Activated T-helper 1 cell treated with anti-CD3 and anti-CD28 coated beads, Interleukin-12 subunit alpha, Interleukin-12 subunit beta, Interleukin-2, Interleukin-4 antibody, amounts not matched to agents 30 ng/mL and 10 ng/mL and 1 ng/mL, durations not matched to agents 14 hours and 24 hours and 36 hours (primary cell): Measurements from ENCODE around the gene APAF1. TPM values are rescaled to one million over a fixed set of nuclear protein-coding genes. Genes with fewer than 3 reads are reported as not detected.

ENCODE experiments used
- DNase-seq: peaks from one replicate; pipeline ENCODE4 v3.0.0; 2021; ENCODE audit warnings: low spot score
- H3K27ac Mint-ChIP-seq: one replicate; pipeline ENCODE4 v1.8.0; 2021; ENCODE audit warnings: mild to moderate bottlenecking, mixed read lengths
- H3K27me3 Mint-ChIP-seq: one replicate; pipeline ENCODE4 v1.8.0; 2022; ENCODE audit warnings: mild to moderate bottlenecking, moderate library complexity, mixed read lengths; ENCODE audit not compliant: insufficient read depth
- H3K36me3 Mint-ChIP-seq: one replicate; pipeline ENCODE4 v1.8.0; 2021; ENCODE audit warnings: low read depth, mixed read lengths
- H3K4me1 Mint-ChIP-seq: one replicate; pipeline ENCODE4 v1.8.0; 2021; ENCODE audit warnings: low read depth, mixed read lengths
- H3K4me3 Mint-ChIP-seq: one replicate; pipeline ENCODE4 v1.8.0; 2021; ENCODE audit warnings: mild to moderate bottlenecking, moderate library complexity, mixed read lengths
- H3K9me3 Mint-ChIP-seq: one replicate; pipeline ENCODE4 v1.8.0; 2021; ENCODE audit warnings: mixed read lengths
- intact Hi-C: fragments of 100-400 bp; cut with micrococcal nuclease; formaldehyde crosslinking; loops from one replicate; pipeline ENCODE4 v1.15.1; 2024
- total RNA-seq: library from RNA; stranded (reverse); gene quantifications from 2 replicates; pipeline ENCODE4 v1.2.3, GENCODE V29; 2022

Gene APAF1
- total RNA-seq, 1 donor from 2014 or later = 23.9 TPM

DNA sequence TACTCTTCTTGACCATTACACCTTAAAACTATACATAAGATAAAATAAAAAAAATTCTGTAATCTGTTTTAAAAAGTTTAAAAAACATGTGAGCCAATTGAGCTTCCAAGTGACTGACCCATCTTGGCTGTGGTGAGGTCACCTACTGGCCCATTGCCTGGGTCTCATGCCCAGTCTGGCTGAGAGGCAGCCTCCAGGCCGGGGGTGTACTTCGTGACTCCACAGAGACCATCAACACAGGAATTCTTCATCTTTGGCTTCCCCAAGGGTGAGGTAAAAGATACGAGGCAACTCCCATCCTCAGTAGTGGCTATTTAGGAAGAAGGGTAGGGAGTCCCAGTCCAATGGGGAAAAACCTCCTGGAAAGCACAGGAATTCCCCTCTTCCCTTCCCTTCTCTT lies 113.2 kb downstream of the APAF1 start:
- Mint-ChIP-seq H3K27ac (no peak overlapping the region), H3K27me3 (peaks cover 5% of the 10 kb centered on the region), H3K36me3 (peaks cover 2% of the 10 kb centered on the region), H3K4me3 (no peak overlapping the region), H3K9me3 (no peaks in the 10 kb centered on the region), H3K4me1 (peaks cover 24% of the 10 kb centered on the region)
- DNase-seq = no peak
- intact Hi-C loops = no loop called here

DNA sequence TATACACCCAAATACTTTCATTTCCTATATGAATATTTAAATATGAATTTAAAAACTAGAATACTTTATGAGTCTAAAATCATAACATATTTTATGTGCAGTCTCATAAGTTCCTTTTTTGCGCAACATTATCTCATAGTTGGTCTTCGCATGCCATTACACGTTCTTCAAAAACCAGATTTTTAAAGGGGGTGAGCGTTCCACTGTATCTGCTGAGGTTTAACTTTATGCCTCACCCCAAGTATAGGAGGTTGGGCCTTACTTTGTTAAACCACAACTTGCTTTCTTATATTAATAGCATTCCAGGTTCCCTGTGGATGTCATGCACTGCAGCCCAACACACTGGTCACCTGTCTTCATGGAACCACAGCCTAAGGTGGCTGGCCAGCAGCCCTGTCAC lies 118.6 kb downstream of the APAF1 start:
- no peak overlapping the region for H3K27ac Mint-ChIP-seq
- H3K9me3 Mint-ChIP-seq = no peaks in the 10 kb centered on the region
- intact Hi-C loops = no loop called here
- no peak for DNase-seq
- H3K27me3 Mint-ChIP-seq = peaks cover 8% of the 10 kb centered on the region
- no peak overlapping the region for H3K4me3 Mint-ChIP-seq
- no peaks in the 10 kb centered on the region for H3K4me1 Mint-ChIP-seq
- no peaks in the 10 kb centered on the region for H3K36me3 Mint-ChIP-seq

- intact Hi-C loops = no loop called here
- Mint-ChIP-seq H3K27me3 (peaks cover 5% of the 10 kb centered on the region), H3K9me3 (peaks cover 4% of the 10 kb centered on the region), H3K4me3 (no peak overlapping the region), H3K36me3 (peaks cover 3% of the 10 kb centered on the region), H3K27ac (no peak overlapping the region), H3K4me1 (peaks cover 4% of the 10 kb centered on the region)
- no peak for DNase-seq
Observed at GRCh38 chr12:98767248-98767647, 122.2 kb downstream of the APAF1 start.

DNA sequence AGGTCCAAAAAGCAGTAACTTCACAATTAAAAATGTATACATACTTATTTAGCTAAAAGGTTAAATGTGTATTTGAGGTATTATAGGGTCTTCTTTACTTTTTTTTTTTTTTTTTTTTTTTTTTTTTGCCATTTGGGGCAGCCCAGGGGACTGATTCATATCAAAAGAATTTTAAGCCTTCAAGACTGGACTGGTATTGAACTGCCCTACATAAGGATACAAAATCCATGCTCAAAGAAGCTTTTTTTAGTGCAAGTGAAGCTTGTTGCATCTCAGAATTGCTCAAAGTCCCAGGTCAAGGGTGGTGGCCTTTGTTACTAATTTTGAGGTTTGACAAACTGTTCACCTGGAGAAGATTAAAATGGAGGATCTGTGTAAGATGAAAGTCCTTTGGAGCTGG lies 124.0 kb downstream of the APAF1 start:
- Mint-ChIP-seq H3K36me3 (peaks cover 4% of the 10 kb centered on the region), H3K27ac (no peak overlapping the region), H3K9me3 (peaks cover 5% of the 10 kb centered on the region), H3K27me3 (peaks cover 5% of the 10 kb centered on the region), H3K4me3 (no peak overlapping the region), H3K4me1 (peaks cover 5% of the 10 kb centered on the region)
- no peak for DNase-seq
- intact Hi-C loops = no loop called here

DNA sequence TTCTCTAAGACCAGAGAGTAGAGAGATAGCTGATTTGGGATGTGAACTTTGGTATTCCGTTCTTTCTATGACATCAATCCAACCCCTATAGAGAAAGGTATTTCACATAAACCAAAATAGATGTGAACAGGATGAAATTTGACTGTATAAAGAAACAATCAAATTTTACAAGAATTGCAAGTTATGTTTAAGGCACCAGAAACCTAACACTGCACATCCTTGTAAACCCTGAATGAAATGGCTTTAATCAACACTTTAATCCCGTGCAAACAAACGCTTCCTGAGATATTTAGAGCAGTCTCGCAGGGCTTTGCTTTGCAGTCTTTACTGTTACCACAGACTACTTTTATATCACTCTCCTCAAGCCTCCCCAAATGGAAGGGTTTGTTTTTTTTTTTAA lies 125.1 kb downstream of the APAF1 start:
- Mint-ChIP-seq H3K27ac (no peak overlapping the region), H3K9me3 (peaks cover 5% of the 10 kb centered on the region), H3K36me3 (peaks cover 4% of the 10 kb centered on the region), H3K4me1 (peaks cover 5% of the 10 kb centered on the region), H3K4me3 (no peak overlapping the region), H3K27me3 (no peaks in the 10 kb centered on the region)
- intact Hi-C loops = no loop called here
- no peak for DNase-seq

GRCh38 chr12:98771811-98772752 lies 127.0 kb downstream of the APAF1 start:
- DNase-seq = no peak
- intact Hi-C loops = no loop called here
- Mint-ChIP-seq H3K27me3 (no peaks in the 10 kb centered on the region), H3K4me1 (peaks cover 5% of the 10 kb centered on the region), H3K9me3 (peaks cover 5% of the 10 kb centered on the region), H3K36me3 (peaks cover 4% of the 10 kb centered on the region), H3K4me3 (no peak overlapping the region), H3K27ac (no peak overlapping the region)

DNA sequence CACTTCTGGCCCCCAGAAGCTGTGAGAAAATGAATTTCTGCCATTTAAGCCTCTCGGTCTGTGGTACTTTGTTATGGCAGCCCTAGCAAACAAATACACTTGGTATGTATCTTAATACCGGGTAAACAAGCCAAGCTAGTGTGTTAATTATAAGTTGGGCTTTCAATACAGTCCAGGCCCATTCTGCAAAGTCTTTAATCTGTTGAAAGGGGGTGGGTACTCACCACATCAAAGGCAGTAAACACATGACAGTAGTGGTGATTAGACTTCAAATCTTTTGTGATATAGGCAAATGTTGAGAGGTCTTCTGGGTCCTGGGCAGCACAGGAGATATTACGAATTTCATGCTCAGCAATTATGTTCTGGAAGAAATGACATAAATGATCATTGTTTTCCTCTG lies 127.7 kb downstream of the APAF1 start:
- H3K4me3 Mint-ChIP-seq = no peak overlapping the region
- intact Hi-C loops = no loop called here
- H3K27ac Mint-ChIP-seq = no peak overlapping the region
- H3K4me1 Mint-ChIP-seq = peaks cover 5% of the 10 kb centered on the region
- H3K36me3 Mint-ChIP-seq = peaks cover 4% of the 10 kb centered on the region
- no peak for DNase-seq
- H3K27me3 Mint-ChIP-seq = no peaks in the 10 kb centered on the region
- H3K9me3 Mint-ChIP-seq = peaks cover 5% of the 10 kb centered on the region

DNA sequence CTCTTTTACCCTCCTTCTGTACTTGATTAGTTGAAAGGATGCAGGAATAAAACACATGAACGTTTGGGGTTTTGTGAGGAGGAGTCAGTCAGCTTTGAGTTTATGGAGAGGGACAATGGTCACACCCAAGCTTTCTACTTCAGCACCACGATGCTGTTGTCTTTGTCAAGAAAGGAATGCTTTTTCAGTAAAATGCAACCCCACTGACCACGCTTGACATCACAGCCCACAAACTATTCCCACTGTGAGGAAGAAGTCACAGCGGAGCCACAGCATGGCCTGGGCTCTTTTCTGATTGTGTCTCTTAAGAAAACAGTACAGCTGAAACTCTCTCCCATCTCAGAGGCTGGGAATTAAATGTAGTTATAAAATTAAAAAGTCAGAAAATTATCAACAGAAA lies 135.2 kb downstream of the APAF1 start:
- H3K4me1 Mint-ChIP-seq = no peaks in the 10 kb centered on the region
- intact Hi-C loops = no loop called here
- no peaks in the 10 kb centered on the region for H3K36me3 Mint-ChIP-seq
- DNase-seq = no peak
- no peak overlapping the region for H3K4me3 Mint-ChIP-seq
- no peaks in the 10 kb centered on the region for H3K9me3 Mint-ChIP-seq
- H3K27ac Mint-ChIP-seq = no peak overlapping the region
- H3K27me3 Mint-ChIP-seq = peaks cover 19% of the 10 kb centered on the region

DNA sequence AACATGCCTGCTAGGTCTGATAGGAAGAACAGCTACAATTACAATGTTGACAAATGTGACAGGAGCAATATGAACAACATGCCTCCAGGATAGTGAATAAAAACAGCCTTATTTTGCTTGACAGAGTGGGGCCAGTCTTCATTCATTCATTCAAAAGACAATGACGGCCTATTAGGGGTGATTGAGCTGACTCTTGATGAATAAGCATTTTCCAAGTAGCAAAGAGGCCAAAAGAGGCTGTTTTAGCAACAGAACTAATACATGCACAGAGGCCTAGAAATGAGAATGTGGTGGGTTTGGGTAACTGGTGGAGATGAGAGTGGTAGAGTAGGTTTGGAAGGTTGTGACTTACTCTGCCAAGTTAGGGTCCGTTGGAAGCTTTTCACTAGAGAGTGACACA lies 138.3 kb downstream of the APAF1 start:
- Mint-ChIP-seq H3K36me3 (no peaks in the 10 kb centered on the region), H3K4me3 (no peak overlapping the region), H3K27ac (no peak overlapping the region), H3K4me1 (no peaks in the 10 kb centered on the region), H3K27me3 (peaks cover 29% of the 10 kb centered on the region), H3K9me3 (no peaks in the 10 kb centered on the region)
- no peak for DNase-seq
- intact Hi-C loops = no loop called here

Other genes starting within 250 kb of the APAF1 start
- gene TMPO, start 129.7 kb upstream of the APAF1 start, total RNA-seq = 314 and 321 TPM in 2 replicates
- gene SLC25A3, start 51.6 kb upstream of the APAF1 start, total RNA-seq = 570 and 580 TPM in 2 replicates
- gene IKBIP, start 502 bp upstream of the APAF1 start, total RNA-seq = 35.5 and 36.5 TPM in 2 replicates